HepG2 (cell line): ENCODE results near the gene SOX21. TPM values are rescaled to one million over a fixed set of nuclear protein-coding genes. Genes with fewer than 3 reads are reported as not detected.

ENCODE experiments used
- ATAC-seq: fragments of 200-7000 bp; cut with Tn5 transposase; 3 replicates; pipeline ENCODE4 v1.9.1; 2020; ENCODE audit warnings: mild to moderate bottlenecking, moderate library complexity
- BruUV-seq: library from RNA; stranded (reverse); fragments of 400-500 nt; replicated peaks from 2 replicates; lab custom pipeline; 2021; lab: Mats Ljungman, UMichigan
- CTCF ChIA-PET: fragments of 300-600 bp; formaldehyde crosslinking; extraction: SDS; loops from one replicate; lab custom pipeline; 2021; ENCODE audit warnings: low total read pairs, inconsistent platforms, low intra/inter-chr PET ratio; lab: Yijun Ruan, JAX
- POLR2A ChIA-PET: fragments of 350-600 bp; sonication (Branson Sonifier 250); formaldehyde crosslinking; loops from one replicate; lab custom pipeline; 2020; ENCODE audit warnings: antibody characterized with exemption, inconsistent platforms; lab: Yijun Ruan, JAX
- DNase-seq: peaks from one replicate; pipeline ENCODE4 v3.0.0-alpha.2; 2015; ENCODE audit warnings: low spot score
- FAIRE-seq: peaks from 3 replicates; lab custom pipeline; 2011; peaks lifted over from hg19 to GRCh38; lab: Jason Lieb, UNC
- H2AFZ ChIP-seq: one replicate; pipeline ENCODE4 v1.6.1; 2011; ENCODE audit warnings: low read length, inconsistent platforms
- H3K27ac ChIP-seq: fragments of 300-600 bp; 3 replicates; pipeline ENCODE4 v1.8.0; 2011; ENCODE audit warnings: mixed run types, mild to moderate bottlenecking, mixed read lengths, low read length, inconsistent platforms; ENCODE audit not compliant: insufficient read depth; ENCODE audit errors: extremely low read length
- H3K27me3 ChIP-seq, 2 experiments: fragments of 200-600 bp in 1 of 2; 2 replicates in 1 of 2; 3 replicates in 1 of 2; pipeline versions ENCODE4 v1.6.0 to v1.8.0; 2011; ENCODE audit warnings: low read length in 2 of 2, mild to moderate bottlenecking in 2 of 2, moderate library complexity in 2 of 2, inconsistent platforms in 1 of 2; ENCODE audit not compliant: insufficient read depth in 2 of 2, control insufficient read depth in 1 of 2
- H3K36me3 ChIP-seq, 2 experiments: fragments of 200-600 bp in 1 of 2; replicated peaks in 1 of 2; 2 replicates in 1 of 2; 3 replicates in 1 of 2; pipeline versions ENCODE4 v1.5.1 to v1.8.0; 2011; ENCODE audit warnings: low read length in 2 of 2, inconsistent platforms in 1 of 2; ENCODE audit not compliant: insufficient read depth in 2 of 2, control insufficient read depth in 1 of 2
- H3K4me1 ChIP-seq: 2 replicates; pipeline ENCODE4 v1.5.1; 2012; ENCODE audit warnings: low read length, inconsistent platforms; ENCODE audit not compliant: insufficient read depth
- H3K4me2 ChIP-seq: 2 replicates; pipeline ENCODE4 v1.6.0; 2011; ENCODE audit warnings: low read depth, low read length, inconsistent platforms
- H3K4me3 ChIP-seq, 3 experiments: fragments of 200-600 bp in 1 of 3; sonication (generic), shearing (Covaris generic) in 1 of 3; replicated peaks in 1 of 3; 2 replicates each; pipeline ENCODE4 v1.5.1; 2011 to 2016; ENCODE audit warnings: low read length in 3 of 3, inconsistent platforms in 2 of 3, low read depth in 2 of 3, mild to moderate bottlenecking in 2 of 3, control low read depth in 1 of 3, mixed read lengths in 1 of 3; ENCODE audit not compliant: insufficient read depth in 1 of 3
- H3K79me2 ChIP-seq: one replicate; pipeline ENCODE4 v1.6.1; 2011; ENCODE audit warnings: low read length, inconsistent platforms; ENCODE audit not compliant: insufficient read depth
- H3K9ac ChIP-seq: 2 replicates; pipeline ENCODE4 v1.6.0; 2011; ENCODE audit warnings: mild to moderate bottlenecking, low read depth, low read length, inconsistent platforms; ENCODE audit not compliant: insufficient read depth
- H3K9me3 ChIP-seq: 2 replicates; pipeline ENCODE4 v1.5.1; 2012; ENCODE audit warnings: mild to moderate bottlenecking, low read length
- H4K20me1 ChIP-seq: 2 replicates; pipeline ENCODE4 v1.6.0; 2011; ENCODE audit warnings: inconsistent platforms, mild to moderate bottlenecking, low read length, moderate library complexity; ENCODE audit not compliant: insufficient read depth
- KDM6A ChIP-seq: IDR thresholded peaks from 2 replicates; pipeline ENCODE4 v1.6.1; 2016; ENCODE audit warnings: low read depth
- KLF15 ChIP-seq: sonication (generic); formaldehyde crosslinking; IDR thresholded peaks from 2 replicates; pipeline ENCODE4 v1.8.1; 2023; ENCODE audit warnings: borderline replicate concordance, mild to moderate bottlenecking, inconsistent platforms, missing genetic modification reagents, mixed read lengths
- SMC3 ChIP-seq: IDR thresholded peaks from 2 replicates; pipeline ENCODE4 v1.6.1; 2011; ENCODE audit warnings: low read length, improper control_type of control experiment
- SUZ12 ChIP-seq: fragments of 150-350 bp; IDR thresholded peaks from 2 replicates; pipeline ENCODE4 v1.6.1; 2014; ENCODE audit warnings: low read depth, low read length
- TOPORS ChIP-seq: sonication (generic); formaldehyde crosslinking; IDR thresholded peaks from 2 replicates; pipeline ENCODE4 v1.8.0; 2023; ENCODE audit warnings: mild to moderate bottlenecking, missing genetic modification reagents
- ZNF552 ChIP-seq: sonication (generic); formaldehyde crosslinking; IDR thresholded peaks from 2 replicates; pipeline ENCODE4 v1.9.0; 2022; ENCODE audit warnings: missing genetic modification reagents, mild to moderate bottlenecking, borderline replicate concordance
- ZNF589 ChIP-seq: sonication (generic); formaldehyde crosslinking; conservative IDR thresholded peaks from 2 replicates; pipeline ENCODE4 v1.8.0; 2022; ENCODE audit warnings: mild to moderate bottlenecking, moderate library complexity, missing genetic modification reagents
- ZNF652 ChIP-seq: IDR thresholded peaks from 2 replicates; pipeline ENCODE4 v1.6.1; 2016; ENCODE audit warnings: low read depth, borderline replicate concordance
- ZSCAN25 ChIP-seq: sonication (generic); formaldehyde crosslinking; IDR thresholded peaks from 2 replicates; pipeline ENCODE4 v1.8.0; 2022; ENCODE audit warnings: mild to moderate bottlenecking, missing genetic modification reagents
- WGBS: methylation state at CpG from one replicate; pipeline ENCODE4 v1.1.6; 2017; ENCODE audit warnings: low lambda C conversion rate; 5-methylcytosine and 5-hydroxymethylcytosine counted together
- in situ Hi-C: cut with HindIII; loops from 2 replicates; pipeline ENCODE4 v1.10.0; 2017; ENCODE audit warnings: low pct_unique_long_range_greater_than_20kb; ENCODE audit not compliant: extremely low pct_ligation_motif_present
- intact Hi-C: fragments of 100-400 bp; cut with micrococcal nuclease; formaldehyde crosslinking; loops from one replicate; pipeline ENCODE4 v1.10.0; 2022; ENCODE audit not compliant: unreplicated experiment
- polyA plus RNA-seq, 8 experiments: library from polyadenylated mRNA; depleted of rRNA in 3 of 8; stranded (reverse) in 7 of 8; unstranded in 1 of 8; fragments of >200 nt; fragmentation: Illumina TruSeq in 4 of 8; extraction: Trizol in 4 of 8; gene quantifications; 2 replicates each; pipeline versions ENCODE4 v1.2.1 to v1.2.3, GENCODE V29; 2011 to 2016; ENCODE audit warnings: low read depth in 4 of 8, missing spikeins in 1 of 8, mixed read lengths in 1 of 8; ENCODE audit not compliant: insufficient read depth in 1 of 8
- total RNA-seq, 5 experiments: library from RNA; depleted of rRNA; stranded (reverse); fragments of >200 nt; fragmentation: Illumina TruSeq; extraction: Trizol; gene quantifications; 2 replicates each; pipeline ENCODE4 v1.2.3, GENCODE V29; 2016; ENCODE audit warnings: low read depth in 1 of 5
- TF ChIP-seq, protein P1 (sequence below): sonication (generic); formaldehyde crosslinking; IDR thresholded peaks from 2 replicates; pipeline ENCODE4 v1.4.0; 2020; ENCODE audit warnings: missing genetic modification reagents
- TF ChIP-seq, protein P2 (sequence below): IDR thresholded peaks from 2 replicates; pipeline ENCODE4 v1.6.1; 2016; ENCODE audit warnings: low read depth, control low read depth
- TF ChIP-seq, protein P3 (sequence below): sonication (generic); formaldehyde crosslinking; conservative IDR thresholded peaks from 2 replicates; pipeline ENCODE4 v1.8.1; 2023; ENCODE audit warnings: missing genetic modification reagents
- TF ChIP-seq, protein P4 (sequence below): conservative IDR thresholded peaks from 2 replicates; pipeline ENCODE4 v1.6.1; 2018; ENCODE audit warnings: missing genetic modification reagents

The SOX21 gene
- total and polyA plus RNA-seq, 2 of the 13 experiments (the other 11 are each of a cell fraction or from before 2014, with no cell fraction given) = not detected

DNA sequence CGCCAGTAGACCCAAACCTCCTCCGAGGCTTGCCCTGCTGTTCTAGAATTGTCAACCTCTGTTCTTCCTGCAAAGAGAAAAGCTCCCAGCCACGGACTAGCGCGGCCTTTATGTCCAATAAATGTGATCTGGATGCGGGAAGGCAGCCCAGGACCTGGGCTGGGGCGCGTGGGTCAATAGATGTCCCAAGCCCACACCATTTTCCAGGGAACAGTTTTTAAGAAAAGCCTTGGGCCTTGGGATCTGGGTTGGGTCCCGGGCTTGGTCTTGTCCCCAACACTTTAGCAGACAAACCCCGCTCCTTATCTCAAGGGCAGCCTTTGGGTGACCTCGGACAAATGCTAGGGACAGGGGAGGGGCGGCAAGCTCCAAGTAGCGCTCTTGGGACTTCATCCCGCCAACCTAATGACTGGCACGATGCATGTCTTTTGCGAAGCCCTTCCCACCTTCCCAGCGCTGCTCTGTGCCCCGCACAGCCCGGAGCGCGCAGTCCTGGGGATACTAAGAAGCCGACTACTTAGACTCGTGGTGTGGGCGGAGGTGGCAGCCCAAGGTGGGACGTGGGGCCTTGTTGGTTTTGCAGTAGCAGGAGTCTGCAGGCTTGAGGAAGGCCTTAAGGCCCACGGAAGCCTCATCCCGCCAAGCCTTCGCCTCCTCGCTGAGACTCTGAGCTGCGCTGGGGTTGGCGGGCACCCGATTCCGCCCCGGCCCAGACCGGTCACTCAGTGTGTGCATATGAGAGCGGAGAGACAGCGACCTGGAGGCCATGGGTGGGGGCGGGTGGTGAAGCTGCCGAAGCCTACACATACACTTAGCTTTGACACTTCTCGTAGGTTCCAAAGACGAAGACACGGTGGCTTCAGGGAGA lies 10.8 kb downstream of the SOX21 start (continued):
- TF ChIP-seq, protein P1, sequence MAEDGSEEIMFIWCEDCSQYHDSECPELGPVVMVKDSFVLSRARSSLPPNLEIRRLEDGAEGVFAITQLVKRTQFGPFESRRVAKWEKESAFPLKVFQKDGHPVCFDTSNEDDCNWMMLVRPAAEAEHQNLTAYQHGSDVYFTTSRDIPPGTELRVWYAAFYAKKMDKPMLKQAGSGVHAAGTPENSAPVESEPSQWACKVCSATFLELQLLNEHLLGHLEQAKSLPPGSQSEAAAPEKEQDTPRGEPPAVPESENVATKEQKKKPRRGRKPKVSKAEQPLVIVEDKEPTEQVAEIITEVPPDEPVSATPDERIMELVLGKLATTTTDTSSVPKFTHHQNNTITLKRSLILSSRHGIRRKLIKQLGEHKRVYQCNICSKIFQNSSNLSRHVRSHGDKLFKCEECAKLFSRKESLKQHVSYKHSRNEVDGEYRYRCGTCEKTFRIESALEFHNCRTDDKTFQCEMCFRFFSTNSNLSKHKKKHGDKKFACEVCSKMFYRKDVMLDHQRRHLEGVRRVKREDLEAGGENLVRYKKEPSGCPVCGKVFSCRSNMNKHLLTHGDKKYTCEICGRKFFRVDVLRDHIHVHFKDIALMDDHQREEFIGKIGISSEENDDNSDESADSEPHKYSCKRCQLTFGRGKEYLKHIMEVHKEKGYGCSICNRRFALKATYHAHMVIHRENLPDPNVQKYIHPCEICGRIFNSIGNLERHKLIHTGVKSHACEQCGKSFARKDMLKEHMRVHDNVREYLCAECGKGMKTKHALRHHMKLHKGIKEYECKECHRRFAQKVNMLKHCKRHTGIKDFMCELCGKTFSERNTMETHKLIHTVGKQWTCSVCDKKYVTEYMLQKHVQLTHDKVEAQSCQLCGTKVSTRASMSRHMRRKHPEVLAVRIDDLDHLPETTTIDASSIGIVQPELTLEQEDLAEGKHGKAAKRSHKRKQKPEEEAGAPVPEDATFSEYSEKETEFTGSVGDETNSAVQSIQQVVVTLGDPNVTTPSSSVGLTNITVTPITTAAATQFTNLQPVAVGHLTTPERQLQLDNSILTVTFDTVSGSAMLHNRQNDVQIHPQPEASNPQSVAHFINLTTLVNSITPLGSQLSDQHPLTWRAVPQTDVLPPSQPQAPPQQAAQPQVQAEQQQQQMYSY (CRISPR knock-in tag) = no peak
- TF ChIP-seq ZNF589 (CRISPR knock-in tag) = no peak
- TF ChIP-seq, protein P2, sequence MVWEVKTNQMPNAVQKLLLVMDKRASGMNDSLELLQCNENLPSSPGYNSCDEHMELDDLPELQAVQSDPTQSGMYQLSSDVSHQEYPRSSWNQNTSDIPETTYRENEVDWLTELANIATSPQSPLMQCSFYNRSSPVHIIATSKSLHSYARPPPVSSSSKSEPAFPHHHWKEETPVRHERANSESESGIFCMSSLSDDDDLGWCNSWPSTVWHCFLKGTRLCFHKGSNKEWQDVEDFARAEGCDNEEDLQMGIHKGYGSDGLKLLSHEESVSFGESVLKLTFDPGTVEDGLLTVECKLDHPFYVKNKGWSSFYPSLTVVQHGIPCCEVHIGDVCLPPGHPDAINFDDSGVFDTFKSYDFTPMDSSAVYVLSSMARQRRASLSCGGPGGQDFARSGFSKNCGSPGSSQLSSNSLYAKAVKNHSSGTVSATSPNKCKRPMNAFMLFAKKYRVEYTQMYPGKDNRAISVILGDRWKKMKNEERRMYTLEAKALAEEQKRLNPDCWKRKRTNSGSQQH (CRISPR knock-in tag) = no peak
- TF ChIP-seq ZNF652 (CRISPR knock-in tag) = no peak

DNA sequence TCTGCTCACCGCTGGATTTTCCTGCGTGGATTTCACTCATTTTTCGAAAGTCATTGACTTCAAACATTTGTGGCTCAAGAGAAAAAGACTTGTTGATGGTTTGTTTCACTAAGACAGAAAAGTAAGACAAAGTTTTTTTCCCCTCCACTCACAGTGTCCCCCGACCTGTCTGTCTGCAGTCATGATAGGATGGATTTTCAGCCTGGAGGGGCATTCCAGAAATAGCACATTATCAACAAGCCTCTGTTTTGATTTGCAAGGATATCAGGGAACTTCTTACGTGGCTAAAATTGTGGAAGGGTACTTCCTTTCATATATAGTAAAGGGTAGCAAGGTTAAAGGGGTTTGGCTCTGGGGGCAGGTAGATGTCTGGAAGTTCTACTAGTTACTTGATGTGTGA lies 11.8 kb downstream of the SOX21 start:
- POLR2A ChIA-PET = no interaction called here
- Histone ChIP-seq H3K27me3 (peaks cover 15 to 59% of the 10 kb centered on the region in 2 experiments), H3K9me3 (no peaks in the 10 kb centered on the region), H3K36me3 (no peaks in the 10 kb centered on the region), H3K9ac (no peak overlapping the region), H3K4me1 (no peaks in the 10 kb centered on the region), H3K4me3 (no peak overlapping the region), H3K79me2 (no peaks in the 10 kb centered on the region), H4K20me1 (no peaks in the 10 kb centered on the region), H2AFZ (no peak overlapping the region), H3K4me2 (no peak overlapping the region), H3K27ac (no peak overlapping the region)
- WGBS = 0% methylated on average over 5 of the region's 5 CpGs
- FAIRE-seq (no peak), ATAC-seq (no peak), DNase-seq (no peak)
- BruUV-seq = no TSS peak
- CTCF ChIA-PET = no interaction called here
- intact Hi-C loops = no loop called here
- in situ Hi-C loops = no loop called here
- TF ChIP-seq, protein P3, sequence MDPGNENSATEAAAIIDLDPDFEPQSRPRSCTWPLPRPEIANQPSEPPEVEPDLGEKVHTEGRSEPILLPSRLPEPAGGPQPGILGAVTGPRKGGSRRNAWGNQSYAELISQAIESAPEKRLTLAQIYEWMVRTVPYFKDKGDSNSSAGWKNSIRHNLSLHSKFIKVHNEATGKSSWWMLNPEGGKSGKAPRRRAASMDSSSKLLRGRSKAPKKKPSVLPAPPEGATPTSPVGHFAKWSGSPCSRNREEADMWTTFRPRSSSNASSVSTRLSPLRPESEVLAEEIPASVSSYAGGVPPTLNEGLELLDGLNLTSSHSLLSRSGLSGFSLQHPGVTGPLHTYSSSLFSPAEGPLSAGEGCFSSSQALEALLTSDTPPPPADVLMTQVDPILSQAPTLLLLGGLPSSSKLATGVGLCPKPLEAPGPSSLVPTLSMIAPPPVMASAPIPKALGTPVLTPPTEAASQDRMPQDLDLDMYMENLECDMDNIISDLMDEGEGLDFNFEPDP (CRISPR knock-in tag) = no peak
- TF ChIP-seq SMC3 = no peak
- TF ChIP-seq, protein P4, sequence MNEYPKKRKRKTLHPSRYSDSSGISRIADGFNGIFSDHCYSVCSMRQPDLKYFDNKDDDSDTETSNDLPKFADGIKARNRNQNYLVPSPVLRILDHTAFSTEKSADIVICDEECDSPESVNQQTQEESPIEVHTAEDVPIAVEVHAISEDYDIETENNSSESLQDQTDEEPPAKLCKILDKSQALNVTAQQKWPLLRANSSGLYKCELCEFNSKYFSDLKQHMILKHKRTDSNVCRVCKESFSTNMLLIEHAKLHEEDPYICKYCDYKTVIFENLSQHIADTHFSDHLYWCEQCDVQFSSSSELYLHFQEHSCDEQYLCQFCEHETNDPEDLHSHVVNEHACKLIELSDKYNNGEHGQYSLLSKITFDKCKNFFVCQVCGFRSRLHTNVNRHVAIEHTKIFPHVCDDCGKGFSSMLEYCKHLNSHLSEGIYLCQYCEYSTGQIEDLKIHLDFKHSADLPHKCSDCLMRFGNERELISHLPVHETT (CRISPR knock-in tag) = no peak
- no peak for TF ChIP-seq ZNF552
- no peak for TF ChIP-seq KDM6A (CRISPR knock-in tag)
- no peak for TF ChIP-seq ZNF589 (CRISPR knock-in tag)
- TF ChIP-seq KLF15 (CRISPR knock-in tag) = no peak
- TF ChIP-seq ZSCAN25 (CRISPR knock-in tag) = no peak
- TF ChIP-seq SUZ12 = no peak
- no peak for TF ChIP-seq TOPORS
